HepG2 (cell line): ENCODE results near the gene NDUFS7. TPM values are rescaled to one million over a fixed set of nuclear protein-coding genes. Genes with fewer than 3 reads are reported as not detected.
A peak's percentile ranks its signal among the peaks of the same experiment; 100 is the strongest.

Experiments
- ATF3 ChIP-seq: sonication (generic); formaldehyde crosslinking; IDR thresholded peaks from 2 replicates; pipeline ENCODE4 v1.4.0; 2020; ENCODE audit warnings: missing genetic modification reagents
- CEBPG ChIP-seq: IDR thresholded peaks from 2 replicates; pipeline ENCODE4 v1.6.1; 2016
- CENPX ChIP-seq: sonication (generic); formaldehyde crosslinking; IDR thresholded peaks from 2 replicates; pipeline ENCODE4 v1.9.0; 2021; ENCODE audit warnings: mild to moderate bottlenecking, missing genetic modification reagents, moderate library complexity
- ELF4 ChIP-seq: sonication (generic); formaldehyde crosslinking; IDR thresholded peaks from 2 replicates; pipeline ENCODE4 v1.5.0; 2020; ENCODE audit warnings: missing genetic modification reagents, mild to moderate bottlenecking, moderate library complexity, borderline replicate concordance
- FOXC1 ChIP-seq: sonication (generic); formaldehyde crosslinking; IDR thresholded peaks from 2 replicates; pipeline ENCODE4 v1.8.0; 2022; ENCODE audit warnings: mild to moderate bottlenecking, missing genetic modification reagents, borderline replicate concordance
- HNRNPK ChIP-seq: fragments of 200-400 bp; formaldehyde crosslinking; IDR thresholded peaks from 2 replicates; pipeline ENCODE4 v1.6.1; 2018; ENCODE audit warnings: low read length, low read depth, moderate library complexity, mild to moderate bottlenecking; ENCODE audit not compliant: poor library complexity, severe bottlenecking
- KMT2B ChIP-seq: IDR thresholded peaks from 2 replicates; pipeline ENCODE4 v1.6.1; 2016; ENCODE audit warnings: missing genetic modification reagents, missing compliant biosample characterization
- NCOA1 ChIP-seq: sonication (generic); formaldehyde crosslinking; IDR thresholded peaks from 2 replicates; pipeline ENCODE4 v1.9.0; 2021; ENCODE audit warnings: missing genetic modification reagents
- SAFB2 ChIP-seq: sonication (generic); formaldehyde crosslinking; IDR thresholded peaks from 2 replicates; pipeline ENCODE4 v1.5.1; 2020; ENCODE audit warnings: missing genetic modification reagents, low read depth, mild to moderate bottlenecking, borderline replicate concordance
- SMAD1 ChIP-seq: sonication (generic); formaldehyde crosslinking; IDR thresholded peaks from 2 replicates; pipeline ENCODE4 v1.4.0; 2020; ENCODE audit warnings: missing genetic modification reagents, low read depth, mild to moderate bottlenecking, borderline replicate concordance
- THAP11 ChIP-seq: IDR thresholded peaks from 2 replicates; pipeline ENCODE4 v1.6.1; 2016; ENCODE audit warnings: missing biosample characterization, missing genetic modification reagents
- ZNF446 ChIP-seq: sonication (generic); formaldehyde crosslinking; IDR thresholded peaks from 2 replicates; pipeline ENCODE4 v1.5.0; 2020; ENCODE audit warnings: mild to moderate bottlenecking, missing genetic modification reagents
- ZNF547 ChIP-seq: sonication (generic); formaldehyde crosslinking; IDR thresholded peaks from 2 replicates; pipeline ENCODE4 v1.5.1; 2020; ENCODE audit warnings: mild to moderate bottlenecking, missing genetic modification reagents
- ZNF562 ChIP-seq: sonication (generic); formaldehyde crosslinking; IDR thresholded peaks from 2 replicates; pipeline ENCODE4 v1.8.0; 2022; ENCODE audit warnings: missing genetic modification reagents, borderline replicate concordance
- ZNF678 ChIP-seq: sonication (generic); formaldehyde crosslinking; IDR thresholded peaks from 2 replicates; pipeline ENCODE4 v1.4.0; 2020; ENCODE audit warnings: mild to moderate bottlenecking, missing genetic modification reagents
- ZNF75D ChIP-seq: sonication (generic); formaldehyde crosslinking; IDR thresholded peaks from 2 replicates; pipeline ENCODE4 v1.8.1; 2023; ENCODE audit warnings: missing genetic modification reagents, mild to moderate bottlenecking, borderline replicate concordance
- polyA plus RNA-seq, 8 experiments: library from polyadenylated mRNA; depleted of rRNA in 3 of 8; stranded (reverse) in 7 of 8; unstranded in 1 of 8; fragments of >200 nt; fragmentation: Illumina TruSeq in 4 of 8; extraction: Trizol in 4 of 8; gene quantifications; 2 replicates each; pipeline versions ENCODE4 v1.2.1 to v1.2.3, GENCODE V29; 2011 to 2016; ENCODE audit warnings: low read depth in 4 of 8, missing spikeins in 1 of 8, mixed read lengths in 1 of 8; ENCODE audit not compliant: insufficient read depth in 1 of 8
- total RNA-seq, 5 experiments: library from RNA; depleted of rRNA; stranded (reverse); fragments of >200 nt; fragmentation: Illumina TruSeq; extraction: Trizol; gene quantifications; 2 replicates each; pipeline ENCODE4 v1.2.3, GENCODE V29; 2016; ENCODE audit warnings: low read depth in 1 of 5
- TF ChIP-seq, protein P1 (sequence below): sonication (generic); formaldehyde crosslinking; IDR thresholded peaks from 2 replicates; pipeline ENCODE4 v1.4.0; 2020; ENCODE audit warnings: mild to moderate bottlenecking, missing genetic modification reagents
- TF ChIP-seq, protein P2 (sequence below): sonication (generic); formaldehyde crosslinking; IDR thresholded peaks from 2 replicates; pipeline ENCODE4 v1.4.0; 2020; ENCODE audit warnings: missing genetic modification reagents, borderline replicate concordance
- TF ChIP-seq, protein P3 (sequence below): sonication (generic); formaldehyde crosslinking; IDR thresholded peaks from 2 replicates; pipeline ENCODE4 v1.5.0; 2020; ENCODE audit warnings: mild to moderate bottlenecking, missing genetic modification reagents, borderline replicate concordance
- TF ChIP-seq, protein P4 (sequence below): sonication (generic); formaldehyde crosslinking; IDR thresholded peaks from 2 replicates; pipeline ENCODE4 v1.4.0; 2020; ENCODE audit warnings: mild to moderate bottlenecking, low read depth, missing genetic modification reagents

NDUFS7 gene
- total and polyA plus RNA-seq, 2 of the 13 experiments (the other 11 are each of a cell fraction or from before 2014, with no cell fraction given) = 34.3 to 66.9 TPM

- TF ChIP-seq ELF4 = no peak
- no peak for TF ChIP-seq CENPX (CRISPR knock-in tag)
- TF ChIP-seq ZNF446 = no peak
- peak; percentile 50 for TF ChIP-seq THAP11 (CRISPR knock-in tag)
- TF ChIP-seq, protein P1, sequence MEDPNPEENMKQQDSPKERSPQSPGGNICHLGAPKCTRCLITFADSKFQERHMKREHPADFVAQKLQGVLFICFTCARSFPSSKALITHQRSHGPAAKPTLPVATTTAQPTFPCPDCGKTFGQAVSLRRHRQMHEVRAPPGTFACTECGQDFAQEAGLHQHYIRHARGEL = 0 out of 2 replicates have a peak, but pooled peaks have one; percentile 64
- TF ChIP-seq, protein P2, sequence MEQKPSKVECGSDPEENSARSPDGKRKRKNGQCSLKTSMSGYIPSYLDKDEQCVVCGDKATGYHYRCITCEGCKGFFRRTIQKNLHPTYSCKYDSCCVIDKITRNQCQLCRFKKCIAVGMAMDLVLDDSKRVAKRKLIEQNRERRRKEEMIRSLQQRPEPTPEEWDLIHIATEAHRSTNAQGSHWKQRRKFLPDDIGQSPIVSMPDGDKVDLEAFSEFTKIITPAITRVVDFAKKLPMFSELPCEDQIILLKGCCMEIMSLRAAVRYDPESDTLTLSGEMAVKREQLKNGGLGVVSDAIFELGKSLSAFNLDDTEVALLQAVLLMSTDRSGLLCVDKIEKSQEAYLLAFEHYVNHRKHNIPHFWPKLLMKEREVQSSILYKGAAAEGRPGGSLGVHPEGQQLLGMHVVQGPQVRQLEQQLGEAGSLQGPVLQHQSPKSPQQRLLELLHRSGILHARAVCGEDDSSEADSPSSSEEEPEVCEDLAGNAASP (CRISPR knock-in tag) = peak; percentile 84; the same call in 1 of the 2 replicates
- TF ChIP-seq ATF3 = peak; percentile 9; the same call in 1 of the 2 replicates
- TF ChIP-seq ZNF562 (CRISPR knock-in tag) = no peak
- TF ChIP-seq SMAD1 (CRISPR knock-in tag) = no peak
- TF ChIP-seq FOXC1 (CRISPR knock-in tag) = no peak
- no peak; the same call in 1 of the 2 replicates for TF ChIP-seq CEBPG (CRISPR knock-in tag)
- no peak for TF ChIP-seq NCOA1 (CRISPR knock-in tag)
- peak; percentile 12 for TF ChIP-seq HNRNPK
- TF ChIP-seq KMT2B = no peak
- TF ChIP-seq SAFB2 (CRISPR knock-in tag) = no peak
- TF ChIP-seq, protein P3, sequence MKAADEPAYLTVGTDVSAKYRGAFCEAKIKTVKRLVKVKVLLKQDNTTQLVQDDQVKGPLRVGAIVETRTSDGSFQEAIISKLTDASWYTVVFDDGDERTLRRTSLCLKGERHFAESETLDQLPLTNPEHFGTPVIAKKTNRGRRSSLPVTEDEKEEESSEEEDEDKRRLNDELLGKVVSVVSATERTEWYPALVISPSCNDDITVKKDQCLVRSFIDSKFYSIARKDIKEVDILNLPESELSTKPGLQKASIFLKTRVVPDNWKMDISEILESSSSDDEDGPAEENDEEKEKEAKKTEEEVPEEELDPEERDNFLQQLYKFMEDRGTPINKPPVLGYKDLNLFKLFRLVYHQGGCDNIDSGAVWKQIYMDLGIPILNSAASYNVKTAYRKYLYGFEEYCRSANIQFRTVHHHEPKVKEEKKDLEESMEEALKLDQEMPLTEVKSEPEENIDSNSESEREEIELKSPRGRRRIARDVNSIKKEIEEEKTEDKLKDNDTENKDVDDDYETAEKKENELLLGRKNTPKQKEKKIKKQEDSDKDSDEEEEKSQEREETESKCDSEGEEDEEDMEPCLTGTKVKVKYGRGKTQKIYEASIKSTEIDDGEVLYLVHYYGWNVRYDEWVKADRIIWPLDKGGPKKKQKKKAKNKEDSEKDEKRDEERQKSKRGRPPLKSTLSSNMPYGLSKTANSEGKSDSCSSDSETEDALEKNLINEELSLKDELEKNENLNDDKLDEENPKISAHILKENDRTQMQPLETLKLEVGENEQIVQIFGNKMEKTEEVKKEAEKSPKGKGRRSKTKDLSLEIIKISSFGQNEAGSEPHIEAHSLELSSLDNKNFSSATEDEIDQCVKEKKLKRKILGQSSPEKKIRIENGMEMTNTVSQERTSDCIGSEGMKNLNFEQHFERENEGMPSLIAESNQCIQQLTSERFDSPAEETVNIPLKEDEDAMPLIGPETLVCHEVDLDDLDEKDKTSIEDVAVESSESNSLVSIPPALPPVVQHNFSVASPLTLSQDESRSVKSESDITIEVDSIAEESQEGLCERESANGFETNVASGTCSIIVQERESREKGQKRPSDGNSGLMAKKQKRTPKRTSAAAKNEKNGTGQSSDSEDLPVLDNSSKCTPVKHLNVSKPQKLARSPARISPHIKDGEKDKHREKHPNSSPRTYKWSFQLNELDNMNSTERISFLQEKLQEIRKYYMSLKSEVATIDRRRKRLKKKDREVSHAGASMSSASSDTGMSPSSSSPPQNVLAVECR (CRISPR knock-in tag) = peak; percentile 60; the same call in 1 of the 2 replicates
- no peak for TF ChIP-seq ZNF75D (CRISPR knock-in tag)
- TF ChIP-seq ZNF547 (CRISPR knock-in tag) = no peak
- TF ChIP-seq ZNF678 (CRISPR knock-in tag) = no peak
- TF ChIP-seq, protein P4, sequence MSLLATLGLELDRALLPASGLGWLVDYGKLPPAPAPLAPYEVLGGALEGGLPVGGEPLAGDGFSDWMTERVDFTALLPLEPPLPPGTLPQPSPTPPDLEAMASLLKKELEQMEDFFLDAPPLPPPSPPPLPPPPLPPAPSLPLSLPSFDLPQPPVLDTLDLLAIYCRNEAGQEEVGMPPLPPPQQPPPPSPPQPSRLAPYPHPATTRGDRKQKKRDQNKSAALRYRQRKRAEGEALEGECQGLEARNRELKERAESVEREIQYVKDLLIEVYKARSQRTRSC (CRISPR knock-in tag) = 0 out of 2 replicates have a peak, but pooled peaks have one; percentile 35
Observed at GRCh38 chr19:1400281-1401137, 16.8 kb downstream of the NDUFS7 start (continued).
